NCI-H2171 treated with DMSO at 0.1 percent for 48 hours (cell line): ENCODE results near the gene FPGS.

ENCODE experiments used
- DNase-seq: peaks from one replicate; lab custom pipeline; 2025; lab: John Stamatoyannopoulos, UW

FPGS gene

DNA sequence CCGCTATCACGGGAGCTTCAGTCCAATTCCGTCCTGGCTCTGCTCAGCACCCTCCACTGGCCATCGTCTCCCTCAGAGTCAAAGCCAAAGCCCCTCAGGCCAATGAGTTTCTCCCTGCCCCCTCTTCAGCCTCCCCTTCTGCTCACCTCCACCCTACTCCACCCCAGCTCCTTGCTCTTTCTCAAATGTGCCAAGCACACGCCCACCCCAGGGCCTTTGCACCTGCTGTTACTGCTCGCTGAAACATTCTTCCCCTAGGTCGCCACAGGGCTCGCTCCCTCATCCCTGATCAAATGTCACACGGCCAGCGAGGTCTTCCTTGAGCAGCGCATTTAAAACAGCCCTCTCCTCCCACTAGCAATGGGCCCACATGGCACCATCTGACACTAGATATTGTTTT, 58.1 kb downstream of the FPGS start:
- no peak for DNase-seq

DNA sequence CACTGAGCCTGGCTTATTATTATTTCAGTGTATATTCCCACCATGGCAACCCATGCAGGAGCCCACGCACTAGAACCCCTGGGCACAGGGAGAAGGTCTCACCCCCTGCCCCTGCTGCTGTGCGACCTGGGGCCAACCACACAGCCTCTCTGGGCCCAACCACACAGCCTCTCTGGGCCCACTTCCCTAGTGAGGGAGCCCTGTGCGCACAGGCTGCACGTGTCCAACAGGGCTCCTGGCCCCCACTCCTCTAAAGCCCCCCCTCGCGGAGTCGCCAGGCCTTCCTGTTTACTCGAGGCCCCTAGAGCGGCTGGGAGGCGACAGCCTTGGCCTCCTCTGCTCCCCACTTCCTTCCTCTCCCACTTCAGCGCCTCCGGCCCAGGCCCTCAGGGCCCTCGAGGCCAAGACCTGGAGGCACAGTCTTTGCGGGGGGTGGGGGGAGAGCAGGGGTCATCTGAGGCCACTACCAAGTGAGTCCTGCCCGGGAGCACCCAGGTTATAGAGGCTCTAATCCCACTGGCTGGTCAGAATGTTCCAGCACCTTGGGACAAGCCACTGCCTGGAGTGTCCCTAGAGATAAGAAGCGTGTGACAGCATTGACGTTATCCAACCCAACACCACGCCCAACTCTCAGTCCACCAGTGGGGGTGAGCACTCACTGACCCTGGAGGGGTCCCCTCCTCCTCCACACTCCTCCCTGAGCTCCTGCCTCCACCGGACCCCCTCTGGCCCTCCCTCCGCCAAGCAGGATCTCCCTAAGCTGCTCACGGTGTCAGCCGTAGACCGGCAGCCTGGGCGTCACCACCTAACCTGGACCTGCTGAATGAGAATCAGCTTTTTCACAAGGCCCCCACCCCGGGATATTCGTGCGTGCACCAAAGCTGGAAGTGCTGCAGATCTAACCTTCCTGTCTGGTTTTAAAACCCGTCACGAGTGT, 59.7 kb downstream of the FPGS start:
- no peak for DNase-seq

GRCh38 chr9:127863191-127863621, 60.5 kb downstream of the FPGS start:
- no peak for DNase-seq
